H9 (cell line): ENCODE data around the gene NUFIP2. TPM values are rescaled to one million over a fixed set of nuclear protein-coding genes. Genes with fewer than 3 reads are reported as not detected.

Experiments
- DNase-seq: peaks from one replicate; pipeline ENCODE4 v3.0.0-alpha.2; 2017
- H2AFZ ChIP-seq: one replicate; pipeline ENCODE4 v1.6.1; 2013; ENCODE audit warnings: mild to moderate bottlenecking, low read length, control low read depth, moderate library complexity
- H2AK5ac ChIP-seq: 2 replicates; pipeline ENCODE4 v1.6.1; 2013; ENCODE audit warnings: low read length, control low read depth, mixed read lengths; ENCODE audit not compliant: insufficient read length
- H2BK120ac ChIP-seq: one replicate; pipeline ENCODE4 v1.6.1; 2013; ENCODE audit warnings: low read depth, mild to moderate bottlenecking, low read length, control low read depth, inconsistent platforms; ENCODE audit not compliant: poor library complexity, severe bottlenecking
- H2BK12ac ChIP-seq: 2 replicates; pipeline ENCODE4 v1.6.1; 2013; ENCODE audit warnings: low read length, control low read depth, mixed read lengths, low read depth; ENCODE audit not compliant: insufficient read length
- H2BK15ac ChIP-seq: 2 replicates; pipeline ENCODE4 v1.6.1; 2013; ENCODE audit warnings: low read depth, low read length, control low read depth
- H2BK20ac ChIP-seq: one replicate; pipeline ENCODE4 v1.6.1; 2013; ENCODE audit warnings: low read depth, mild to moderate bottlenecking, low read length, control low read depth, inconsistent platforms; ENCODE audit not compliant: poor library complexity, severe bottlenecking
- H2BK5ac ChIP-seq: 2 replicates; pipeline ENCODE4 v1.6.1; 2013; ENCODE audit warnings: low read length, control low read depth, mixed read lengths; ENCODE audit not compliant: insufficient read length
- H3K14ac ChIP-seq: 2 replicates; pipeline ENCODE4 v1.6.1; 2013; ENCODE audit warnings: low read length, control low read depth; ENCODE audit not compliant: insufficient read depth
- H3K18ac ChIP-seq: 2 replicates; pipeline ENCODE4 v1.6.1; 2013; ENCODE audit warnings: low read depth, mild to moderate bottlenecking, mixed read lengths, low read length, control low read depth; ENCODE audit not compliant: insufficient read length
- H3K23ac ChIP-seq: 2 replicates; pipeline ENCODE4 v1.6.1; 2013; ENCODE audit warnings: low read length, control low read depth, mixed read lengths, low read depth; ENCODE audit not compliant: insufficient read length
- H3K23me2 ChIP-seq: 2 replicates; pipeline ENCODE4 v1.6.1; 2013; ENCODE audit warnings: low read depth, mild to moderate bottlenecking, mixed read lengths, low read length, control low read depth; ENCODE audit not compliant: insufficient read length, poor library complexity, severe bottlenecking
- H3K27ac ChIP-seq: 2 replicates; pipeline ENCODE4 v1.5.1; 2013; ENCODE audit warnings: low read length, control low read depth, mixed read lengths, low read depth; ENCODE audit not compliant: insufficient read length
- H3K27me3 ChIP-seq: 2 replicates; pipeline ENCODE4 v1.6.1; 2013; ENCODE audit warnings: low read length, control low read depth, inconsistent platforms; ENCODE audit not compliant: insufficient read depth
- H3K4ac ChIP-seq: 2 replicates; pipeline ENCODE4 v1.6.1; 2013; ENCODE audit warnings: low read depth, mild to moderate bottlenecking, control low read depth, inconsistent platforms, low read length, moderate library complexity
- H3K4me1 ChIP-seq: 2 replicates; pipeline ENCODE4 v1.6.1; 2013; ENCODE audit warnings: low read length, control low read depth, inconsistent platforms; ENCODE audit not compliant: insufficient read depth
- H3K4me2 ChIP-seq: 2 replicates; pipeline ENCODE4 v1.6.1; 2013; ENCODE audit warnings: low read length, control low read depth, mixed read lengths; ENCODE audit not compliant: insufficient read length, insufficient read depth
- H3K56ac ChIP-seq: 2 replicates; pipeline ENCODE4 v1.6.1; 2013; ENCODE audit warnings: low read depth, mild to moderate bottlenecking, mixed read lengths, low read length, control low read depth; ENCODE audit not compliant: insufficient read length
- H3K79me1 ChIP-seq: 2 replicates; pipeline ENCODE4 v1.6.1; 2013; ENCODE audit warnings: low read depth, mild to moderate bottlenecking, moderate library complexity, low read length, control low read depth, inconsistent platforms; ENCODE audit not compliant: insufficient read depth, poor library complexity, severe bottlenecking
- H3K79me2 ChIP-seq: 2 replicates; pipeline ENCODE4 v1.6.1; 2013; ENCODE audit warnings: low read length, control low read depth, inconsistent platforms; ENCODE audit not compliant: insufficient read depth
- H3K9ac ChIP-seq: 2 replicates; pipeline ENCODE4 v1.6.1; 2013; ENCODE audit warnings: low read length, control low read depth, mixed read lengths; ENCODE audit not compliant: insufficient read length; ENCODE audit errors: extremely low read depth
- H3K9me3 ChIP-seq: one replicate; pipeline ENCODE4 v1.6.1; 2013; ENCODE audit warnings: low read depth, low read length, inconsistent platforms; ENCODE audit not compliant: control insufficient read depth
- H3T11ph ChIP-seq: one replicate; pipeline ENCODE4 v1.6.1; 2013; ENCODE audit warnings: mild to moderate bottlenecking, low read length, control low read depth, inconsistent platforms
- H4K20me1 ChIP-seq: one replicate; pipeline ENCODE4 v1.6.1; 2013; ENCODE audit not compliant: control insufficient read depth, insufficient read length, insufficient read depth
- H4K5ac ChIP-seq: 2 replicates; pipeline ENCODE4 v1.6.1; 2013; ENCODE audit warnings: low read depth, mild to moderate bottlenecking, mixed read lengths, low read length, control low read depth; ENCODE audit not compliant: insufficient read length
- H4K8ac ChIP-seq: replicated peaks from 2 replicates; pipeline ENCODE4 v1.6.1; 2013; ENCODE audit warnings: low read length, control low read depth, mixed read lengths, low read depth; ENCODE audit not compliant: insufficient read length
- H4K91ac ChIP-seq: 2 replicates; pipeline ENCODE4 v1.6.1; 2013; ENCODE audit warnings: low read depth, mild to moderate bottlenecking, moderate library complexity, mixed read lengths, low read length, control low read depth; ENCODE audit not compliant: insufficient read length
- H3K27ac Mint-ChIP-seq, 3 experiments: 2 replicates in 2 of 3; 3 replicates in 1 of 3; pipeline ENCODE4 v1.8.0; 2020 to 2021; ENCODE audit warnings: mixed read lengths in 3 of 3, mild to moderate bottlenecking in 1 of 3, moderate library complexity in 1 of 3
- H3K27me3 Mint-ChIP-seq: 2 replicates; pipeline ENCODE4 v1.8.0; 2021; ENCODE audit warnings: low read depth, mild to moderate bottlenecking, moderate library complexity, mixed read lengths
- H3K36me3 Mint-ChIP-seq, 3 experiments: 2 replicates in 2 of 3; 3 replicates in 1 of 3; pipeline ENCODE4 v1.8.0; 2020 to 2021; ENCODE audit warnings: low read depth in 3 of 3, mixed read lengths in 3 of 3; ENCODE audit not compliant: insufficient read depth in 1 of 3
- H3K4me1 Mint-ChIP-seq, 2 experiments: 2 replicates each; pipeline ENCODE4 v1.8.0; 2020; ENCODE audit warnings: mixed read lengths in 2 of 2
- H3K4me3 Mint-ChIP-seq, 2 experiments: 2 replicates in 1 of 2; 3 replicates in 1 of 2; pipeline ENCODE4 v1.8.0; 2020 to 2021; ENCODE audit warnings: mild to moderate bottlenecking in 2 of 2, mixed read lengths in 2 of 2, moderate library complexity in 1 of 2
- H3K9me3 Mint-ChIP-seq, 2 experiments: 2 replicates in 1 of 2; 3 replicates in 1 of 2; pipeline ENCODE4 v1.8.0; 2020; ENCODE audit warnings: mild to moderate bottlenecking in 2 of 2, mixed read lengths in 2 of 2, moderate library complexity in 1 of 2
- WGBS: extraction: QIAGEN DNeasy Blood & Tissue Kit; methylation state at CpG from one replicate; pipeline ENCODE4 v1.1.7; 2013; ENCODE audit warnings: missing lambda C conversion rate, low lambda C conversion rate, mixed read lengths; ENCODE audit not compliant: insufficient read length; ENCODE audit errors: extremely low coverage; 5-methylcytosine and 5-hydroxymethylcytosine counted together
- total RNA-seq: library from RNA; stranded (reverse); gene quantifications from 2 replicates; pipeline ENCODE4 v1.2.1, GENCODE V29; 2021
- TF ChIP-seq, protein P1 (sequence below): fragments of 200-600 bp; sonication (generic); conservative IDR thresholded peaks from 3 replicates; pipeline ENCODE4 v1.8.0; 2021; ENCODE audit warnings: antibody characterized with exemption, mild to moderate bottlenecking

NUFIP2 gene
- total RNA-seq, 1 experiment from 2014 or later, result 97.9 TPM

GRCh38 chr17:29233301-29233700, 60.6 kb downstream of the NUFIP2 start:
- TF ChIP-seq, protein P1, sequence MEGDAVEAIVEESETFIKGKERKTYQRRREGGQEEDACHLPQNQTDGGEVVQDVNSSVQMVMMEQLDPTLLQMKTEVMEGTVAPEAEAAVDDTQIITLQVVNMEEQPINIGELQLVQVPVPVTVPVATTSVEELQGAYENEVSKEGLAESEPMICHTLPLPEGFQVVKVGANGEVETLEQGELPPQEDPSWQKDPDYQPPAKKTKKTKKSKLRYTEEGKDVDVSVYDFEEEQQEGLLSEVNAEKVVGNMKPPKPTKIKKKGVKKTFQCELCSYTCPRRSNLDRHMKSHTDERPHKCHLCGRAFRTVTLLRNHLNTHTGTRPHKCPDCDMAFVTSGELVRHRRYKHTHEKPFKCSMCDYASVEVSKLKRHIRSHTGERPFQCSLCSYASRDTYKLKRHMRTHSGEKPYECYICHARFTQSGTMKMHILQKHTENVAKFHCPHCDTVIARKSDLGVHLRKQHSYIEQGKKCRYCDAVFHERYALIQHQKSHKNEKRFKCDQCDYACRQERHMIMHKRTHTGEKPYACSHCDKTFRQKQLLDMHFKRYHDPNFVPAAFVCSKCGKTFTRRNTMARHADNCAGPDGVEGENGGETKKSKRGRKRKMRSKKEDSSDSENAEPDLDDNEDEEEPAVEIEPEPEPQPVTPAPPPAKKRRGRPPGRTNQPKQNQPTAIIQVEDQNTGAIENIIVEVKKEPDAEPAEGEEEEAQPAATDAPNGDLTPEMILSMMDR, result no peak
- H3K56ac ChIP-seq, result no peak overlapping the region
- H3K9me3 ChIP-seq, result no peaks in the 10 kb centered on the region
- H3K23me2 ChIP-seq, result no peaks in the 10 kb centered on the region
- H3K4ac ChIP-seq, result no peak overlapping the region
- Mint-ChIP-seq H3K4me3 (no peak overlapping the region), H3K9me3 (peaks cover 0 to 6% of the 10 kb centered on the region in 2 experiments; a peak in 2 of 5 replicates), H3K27ac (no peak overlapping the region), H3K4me1 (peaks cover under 1% of the 10 kb centered on the region in 2 experiments; a peak in 2 of 4 replicates), H3K36me3 (no peaks in the 10 kb centered on the region), H3K27me3 (no peaks in the 10 kb centered on the region; the same call in 1 of the 2 replicates)
- H4K5ac ChIP-seq, result no peak overlapping the region
- no peak overlapping the region for H3K27ac ChIP-seq
- H2AK5ac ChIP-seq, result no peak overlapping the region
- no peak overlapping the region for H2BK120ac ChIP-seq
- no peak for DNase-seq
- no CpG with 5 or more reads among the region's 1 CpG for WGBS
- no peaks in the 10 kb centered on the region for H3K27me3 ChIP-seq
- H4K8ac ChIP-seq, result no peak overlapping the region
- H2BK5ac ChIP-seq, result no peak overlapping the region
- no peak overlapping the region for H2BK12ac ChIP-seq
- no peak overlapping the region for H4K91ac ChIP-seq
- no peak overlapping the region for H3K18ac ChIP-seq
- no peak overlapping the region for H2BK15ac ChIP-seq
- H3K9ac ChIP-seq, result no peak overlapping the region
- H3K4me2 ChIP-seq, result no peak overlapping the region
- H3K79me2 ChIP-seq, result no peaks in the 10 kb centered on the region
- no peak overlapping the region for H2AFZ ChIP-seq
- H3K14ac ChIP-seq, result no peak overlapping the region
- no peaks in the 10 kb centered on the region for H3K4me1 ChIP-seq
- H3K79me1 ChIP-seq, result no peaks in the 10 kb centered on the region
- H4K20me1 ChIP-seq, result no peaks in the 10 kb centered on the region
- H3T11ph ChIP-seq, result no peak overlapping the region
- no peak overlapping the region for H3K23ac ChIP-seq
- no peak overlapping the region for H2BK20ac ChIP-seq
